Caco-2 (cell line): Measurements from ENCODE around the gene EEF1AKMT4. TPM values are rescaled to one million over a fixed set of nuclear protein-coding genes. Genes with fewer than 3 reads are reported as not detected.

Experiments
- BruUV-seq: library from RNA; stranded (reverse); fragments of 400-500 nt; replicated peaks from 2 replicates; lab custom pipeline; 2021; lab: Mats Ljungman, UMichigan
- CTCF ChIA-PET: fragments of 300-600 bp; sonication (Branson Sonifier 250); formaldehyde crosslinking; loops from one replicate; lab custom pipeline; 2022; ENCODE audit warnings: antibody characterized with exemption; lab: Charles Lee
- POLR2A ChIA-PET: fragments of 300-600 bp; sonication (Branson Sonifier 250); formaldehyde crosslinking; loops from one replicate; lab custom pipeline; 2022; ENCODE audit warnings: antibody characterized with exemption; lab: Charles Lee
- DNase-seq, 2 experiments: peaks; one replicate each; pipeline versions ENCODE4 v3.0.0 to v3.0.0-alpha.2; 2020 to 2022
- H3K27me3 ChIP-seq: replicated peaks from 2 replicates; pipeline ENCODE4 v1.6.0; 2011; ENCODE audit warnings: low read length; ENCODE audit not compliant: control insufficient read depth, insufficient read depth
- H3K36me3 ChIP-seq: 2 replicates; pipeline ENCODE4 v1.5.1; 2011; ENCODE audit warnings: low read length; ENCODE audit not compliant: control insufficient read depth, insufficient read depth
- H3K4me1 ChIP-seq: fragments of 250-450 bp; sonication (Bioruptor Pico); 2 replicates; pipeline ENCODE4 v1.5.1; 2020; ENCODE audit warnings: mild to moderate bottlenecking
- H3K4me3 ChIP-seq: 2 replicates; pipeline ENCODE4 v1.5.1; 2011; ENCODE audit warnings: low read depth, mild to moderate bottlenecking, control low read depth, low read length
- H3K9me3 ChIP-seq: fragments of 250-450 bp; sonication (Bioruptor Pico); 2 replicates; pipeline ENCODE4 v1.5.1; 2020; ENCODE audit warnings: mild to moderate bottlenecking, moderate library complexity
- H3K27ac Mint-ChIP-seq: one replicate; pipeline ENCODE4 v1.8.0; 2022; ENCODE audit warnings: mixed read lengths; ENCODE audit not compliant: unreplicated experiment
- H3K27me3 Mint-ChIP-seq: one replicate; pipeline ENCODE4 v1.8.0; 2022; ENCODE audit warnings: mixed read lengths; ENCODE audit not compliant: insufficient read depth, unreplicated experiment
- H3K36me3 Mint-ChIP-seq: one replicate; pipeline ENCODE4 v1.8.0; 2022; ENCODE audit warnings: mild to moderate bottlenecking, mixed read lengths; ENCODE audit not compliant: insufficient read depth, unreplicated experiment
- H3K4me1 Mint-ChIP-seq: one replicate; pipeline ENCODE4 v1.8.0; 2022; ENCODE audit warnings: low read depth, mixed read lengths; ENCODE audit not compliant: unreplicated experiment
- H3K4me3 Mint-ChIP-seq: one replicate; pipeline ENCODE4 v1.8.0; 2022; ENCODE audit warnings: mild to moderate bottlenecking, moderate library complexity, mixed read lengths; ENCODE audit not compliant: unreplicated experiment
- H3K9me3 Mint-ChIP-seq: one replicate; pipeline ENCODE4 v1.8.0; 2022; ENCODE audit warnings: mixed read lengths; ENCODE audit not compliant: unreplicated experiment
- CTCF ChIP-seq, 2 experiments: fragments of 200-600 bp in 1 of 2; IDR thresholded peaks; 1 replicate in 1 of 2; 2 replicates in 1 of 2; pipeline versions ENCODE4 v1.5.1 to v1.8.0; 2011 to 2022; ENCODE audit warnings: antibody characterized with exemption in 1 of 2, control low read depth in 1 of 2, inconsistent platforms in 1 of 2, low read depth in 1 of 2, low read length in 1 of 2, mild to moderate bottlenecking in 1 of 2, moderate library complexity in 1 of 2; ENCODE audit not compliant: insufficient read depth in 1 of 2, severe bottlenecking in 1 of 2, unreplicated experiment in 1 of 2
- intact Hi-C: fragments of 100-400 bp; cut with micrococcal nuclease; formaldehyde crosslinking; loops from one replicate; pipeline ENCODE4 v1.10.0; 2022; ENCODE audit not compliant: unreplicated experiment
- total RNA-seq: library from RNA; stranded (reverse); gene quantifications from 2 replicates; pipeline ENCODE4 v1.2.3, GENCODE V29; 2022

Gene EEF1AKMT4
- total RNA-seq, 1 experiment from 2014 or later, result 13.1 TPM

- POLR2A ChIA-PET, result no interaction called here
- DNase-seq, result peak; percentile 87 to 91
- TSS peak; percentile 79 for BruUV-seq
- Mint-ChIP-seq H3K36me3 (peaks cover 27% of the 10 kb centered on the region), H3K4me3 (peak within 1 kb of the TSS; percentile 89), H3K9me3 (no peaks in the 10 kb centered on the region), H3K27me3 (no peaks in the 10 kb centered on the region), H3K27ac (peak within 1 kb of the TSS; percentile 96), H3K4me1 (no peaks in the 10 kb centered on the region)
- Histone ChIP-seq H3K9me3 (no peaks in the 10 kb centered on the region), H3K4me3 (peak within 1 kb of the TSS; percentile 89), H3K4me1 (no peaks in the 10 kb centered on the region), H3K36me3 (no peaks in the 10 kb centered on the region; the same call in 1 of the 2 replicates), H3K27me3 (no peaks in the 10 kb centered on the region)
- TF ChIP-seq CTCF (IDR thresholded peaks at IDR 0.05; ENCODE audit: insufficient read depth in 1 of 2, low read depth in 1 of 2, low read length in 1 of 2, severe bottlenecking in 1 of 2, unreplicated experiment in 1 of 2), result peak in 1 of 2 experiments; percentile 19
- intact Hi-C loops, result loop anchor here (1.0 to 2.0 kb wide), 3 partner anchors 18 to 104 kb away; no protein-coding TSS in a partner anchor
- CTCF ChIA-PET, result interaction anchor here (1.0 kb wide), 1 partner anchor 9 kb away, joined by 4 read pairs; no protein-coding TSS in a partner anchor
Measured at GRCh38 chr3:184248454-184249411, 739 bp upstream of the EEF1AKMT4 start, which contains the start of gene ALG3. TSS of gene ALG3 (minus strand) at chr3:184248962. CDS start at chr3:184248940, 22 bp downstream.

- TF ChIP-seq CTCF (IDR thresholded peaks at IDR 0.05; ENCODE audit: insufficient read depth in 1 of 2, low read depth in 1 of 2, low read length in 1 of 2, severe bottlenecking in 1 of 2, unreplicated experiment in 1 of 2), result peak; percentile 74 to 92
- no peaks in the 10 kb centered on the region for H3K9me3 ChIP-seq
- CTCF ChIA-PET, result interaction anchor here (1.0 kb wide), 2 partner anchors 10 to 76 kb away, joined by 4 to 5 read pairs; no protein-coding TSS in a partner anchor
- POLR2A ChIA-PET, result no interaction called here
- Mint-ChIP-seq H3K36me3 (peaks cover 16% of the 10 kb centered on the region), H3K9me3 (no peaks in the 10 kb centered on the region), H3K4me3 (peak overlapping the region; percentile 89), H3K27me3 (no peaks in the 10 kb centered on the region), H3K27ac (peak overlapping the region; percentile 96), H3K4me1 (no peaks in the 10 kb centered on the region)
- intact Hi-C loops, result loop anchor here (1.0 kb wide), 1 partner anchor 12 kb away; no protein-coding TSS in a partner anchor
- no peaks in the 10 kb centered on the region for H3K36me3 ChIP-seq
- H3K4me3 ChIP-seq, result peak overlapping the region; percentile 89
- no peaks in the 10 kb centered on the region for H3K4me1 ChIP-seq
- BruUV-seq, result no TSS peak
- peak; percentile 93 for DNase-seq
- H3K27me3 ChIP-seq, result no peaks in the 10 kb centered on the region
Measured at GRCh38 chr3:184250167-184250828, 826 bp downstream of the EEF1AKMT4 start.
